H1 (cell line): ENCODE results near the gene SLC44A1. TPM values are rescaled to one million over a fixed set of nuclear protein-coding genes. Genes with fewer than 3 reads are reported as not detected.

Source experiments
- CTCF ChIA-PET: fragments of 300-600 bp; sonication (Branson Sonifier 250); formaldehyde crosslinking; loops from one replicate; lab custom pipeline; 2021; ENCODE audit not compliant: partially characterized antibody; lab: Charles Lee
- POLR2A ChIA-PET: fragments of 300-600 bp; sonication (Branson Sonifier 250); formaldehyde crosslinking; loops from one replicate; lab custom pipeline; 2021; ENCODE audit warnings: inconsistent platforms; ENCODE audit not compliant: partially characterized antibody; lab: Charles Lee
- DNase-seq, 2 experiments: peaks; one replicate each; pipeline versions ENCODE4 v3.0.0 to v3.0.0-alpha.2; 2010 to 2022; ENCODE audit warnings: low spot score in 2 of 2, low read depth in 1 of 2, mixed read lengths in 1 of 2
- FAIRE-seq: peaks from 2 replicates; lab custom pipeline; 2011; peaks lifted over from hg19 to GRCh38; lab: Jason Lieb, UNC
- H2AFZ ChIP-seq: 2 replicates; pipeline ENCODE4 v1.8.1; 2012; ENCODE audit warnings: low read length, inconsistent platforms
- H2AK5ac ChIP-seq: 2 replicates; pipeline ENCODE4 v1.6.1; 2013; ENCODE audit warnings: low read depth, low read length
- H2BK120ac ChIP-seq: replicated peaks from 2 replicates; pipeline ENCODE3; 2013; ENCODE audit warnings: low read depth, low read length, inconsistent platforms
- H2BK12ac ChIP-seq: 2 replicates; pipeline ENCODE4 v1.6.1; 2013; ENCODE audit warnings: low read depth, low read length
- H2BK15ac ChIP-seq: 2 replicates; pipeline ENCODE4 v1.6.1; 2013; ENCODE audit warnings: low read length
- H2BK20ac ChIP-seq: 2 replicates; pipeline ENCODE4 v1.6.1; 2013; ENCODE audit warnings: low read length
- H2BK5ac ChIP-seq: 2 replicates; pipeline ENCODE4 v1.6.1; 2013; ENCODE audit warnings: low read depth, low read length
- H3K14ac ChIP-seq: 2 replicates; pipeline ENCODE4 v1.6.1; 2013; ENCODE audit warnings: inconsistent platforms; ENCODE audit not compliant: insufficient read length
- H3K18ac ChIP-seq: 2 replicates; pipeline ENCODE4 v1.6.1; 2013; ENCODE audit warnings: low read length; ENCODE audit errors: extremely low read depth
- H3K23ac ChIP-seq: 2 replicates; pipeline ENCODE4 v1.6.1; 2013; ENCODE audit warnings: inconsistent platforms; ENCODE audit not compliant: insufficient read length
- H3K23me2 ChIP-seq: 2 replicates; pipeline ENCODE4 v1.6.1; 2013; ENCODE audit warnings: low read depth, low read length
- H3K27ac ChIP-seq: 2 replicates; pipeline ENCODE4 v1.6.1; 2011; ENCODE audit warnings: low read depth, low read length, inconsistent platforms
- H3K27me3 ChIP-seq, 4 experiments: replicated peaks in 1 of 4; 1 replicate in 1 of 4; 2 replicates in 3 of 4; pipeline versions ENCODE4 v1.6.1 to v1.8.1; 2011 to 2013; ENCODE audit warnings: low read length in 3 of 4, mild to moderate bottlenecking in 3 of 4, inconsistent platforms in 2 of 4, mixed read lengths in 2 of 4, moderate library complexity in 1 of 4; ENCODE audit not compliant: control insufficient read depth in 3 of 4, insufficient read depth in 3 of 4; ENCODE audit errors: extremely low read depth in 1 of 4
- H3K36me3 ChIP-seq, 4 experiments: 2 replicates each; pipeline versions ENCODE4 v1.6.1 to v1.8.1; 2011 to 2013; ENCODE audit warnings: mild to moderate bottlenecking in 4 of 4, low read length in 3 of 4, moderate library complexity in 2 of 4, control low read depth in 1 of 4, inconsistent platforms in 1 of 4; ENCODE audit not compliant: insufficient read depth in 4 of 4, control insufficient read depth in 2 of 4
- H3K4ac ChIP-seq: replicated peaks from 2 replicates; pipeline ENCODE3; 2013; ENCODE audit warnings: low read length, low read depth, mixed read lengths, inconsistent platforms; ENCODE audit not compliant: insufficient read length
- H3K4me1 ChIP-seq, 4 experiments: replicated peaks in 1 of 4; 1 replicate in 1 of 4; 2 replicates in 3 of 4; pipeline versions ENCODE4 v1.6.1 to v1.8.1; 2011 to 2013; ENCODE audit warnings: low read length in 3 of 4, inconsistent platforms in 2 of 4, mixed read lengths in 1 of 4; ENCODE audit not compliant: insufficient read depth in 4 of 4, control insufficient read depth in 3 of 4
- H3K4me2 ChIP-seq, 2 experiments: 2 replicates each; pipeline versions ENCODE4 v1.6.1 to v1.8.1; 2011 to 2013; ENCODE audit warnings: low read depth in 2 of 2, low read length in 2 of 2, control low read depth in 1 of 2, inconsistent platforms in 1 of 2, mild to moderate bottlenecking in 1 of 2; ENCODE audit not compliant: insufficient read depth in 1 of 2
- H3K4me3 ChIP-seq, 4 experiments: fragments of 200-600, 300-600 bp in 1 of 4; sonication (generic), shearing (Covaris generic), sonication (Bioruptor Twin) in 1 of 4; 2 replicates each; pipeline versions ENCODE4 v1.5.1 to v1.8.1; 2011 to 2016; ENCODE audit warnings: low read length in 4 of 4, low read depth in 3 of 4, control low read depth in 2 of 4, inconsistent platforms in 2 of 4, mild to moderate bottlenecking in 2 of 4, mixed read lengths in 1 of 4, moderate library complexity in 1 of 4; ENCODE audit not compliant: insufficient read depth in 2 of 4; ENCODE audit errors: extremely low read depth in 1 of 4
- H3K56ac ChIP-seq: replicated peaks from 2 replicates; pipeline ENCODE3; 2013; ENCODE audit warnings: low read depth, mild to moderate bottlenecking, mixed read lengths, low read length, inconsistent platforms; ENCODE audit not compliant: insufficient read length
- H3K79me1 ChIP-seq: 2 replicates; pipeline ENCODE4 v1.6.1; 2013; ENCODE audit warnings: low read depth, low read length, control low read depth
- H3K79me2 ChIP-seq, 2 experiments: 2 replicates each; pipeline versions ENCODE4 v1.6.1 to v1.8.1; 2012 to 2013; ENCODE audit warnings: low read length in 2 of 2, mild to moderate bottlenecking in 2 of 2, inconsistent platforms in 1 of 2; ENCODE audit not compliant: insufficient read depth in 2 of 2, control insufficient read depth in 1 of 2
- H3K9ac ChIP-seq, 4 experiments: replicated peaks in 1 of 4; 1 replicate in 1 of 4; 2 replicates in 3 of 4; pipeline versions ENCODE4 v1.6.1 to v1.8.1; 2011 to 2013; ENCODE audit warnings: low read depth in 3 of 4, low read length in 3 of 4, control low read depth in 2 of 4, mild to moderate bottlenecking in 2 of 4, moderate library complexity in 2 of 4, inconsistent platforms in 1 of 4; ENCODE audit errors: extremely low read depth in 1 of 4
- H3K9me3 ChIP-seq, 2 experiments: 2 replicates each; pipeline versions ENCODE4 v1.6.1 to v1.8.1; 2012 to 2013; ENCODE audit warnings: mild to moderate bottlenecking in 2 of 2, moderate library complexity in 2 of 2, control low read depth in 1 of 2, inconsistent platforms in 1 of 2, low read depth in 1 of 2, low read length in 1 of 2, mixed read lengths in 1 of 2; ENCODE audit not compliant: insufficient read depth in 2 of 2
- H4K20me1 ChIP-seq, 2 experiments: replicated peaks in 1 of 2; 2 replicates each; pipeline versions ENCODE3 to v1.8.1; 2011 to 2013; ENCODE audit warnings: inconsistent platforms in 2 of 2, low read length in 2 of 2, mild to moderate bottlenecking in 1 of 2; ENCODE audit not compliant: insufficient read depth in 2 of 2, control insufficient read depth in 1 of 2
- H4K5ac ChIP-seq: 2 replicates; pipeline ENCODE4 v1.6.1; 2013; ENCODE audit warnings: low read length, low read depth, mixed read lengths, inconsistent platforms; ENCODE audit not compliant: insufficient read length
- H4K8ac ChIP-seq: 2 replicates; pipeline ENCODE4 v1.8.0; 2013; ENCODE audit warnings: mild to moderate bottlenecking, moderate library complexity, low read length, inconsistent platforms; ENCODE audit not compliant: insufficient read depth; ENCODE audit errors: extremely low read depth
- H4K91ac ChIP-seq: replicated peaks from 2 replicates; pipeline ENCODE3; 2013; ENCODE audit warnings: low read length, mixed read lengths, inconsistent platforms; ENCODE audit not compliant: insufficient read length
- CBX8 ChIP-seq: fragments of 300-800, 300-1000 bp; sonication (generic); IDR thresholded peaks from 2 replicates; pipeline ENCODE4 v1.7.1; 2016; ENCODE audit warnings: low read depth, low read length, borderline replicate concordance
- CTBP2 ChIP-seq: IDR thresholded peaks from 2 replicates; pipeline ENCODE4 v1.7.0; 2011; ENCODE audit warnings: borderline replicate concordance, mild to moderate bottlenecking, moderate library complexity, mixed read lengths, low read length; ENCODE audit not compliant: insufficient read depth, insufficient read length
- GABPA ChIP-seq: IDR thresholded peaks from 2 replicates; pipeline ENCODE4 v1.6.1; 2011; ENCODE audit warnings: mild to moderate bottlenecking, low read length, moderate library complexity, borderline replicate concordance; ENCODE audit not compliant: insufficient read depth
- JUND ChIP-seq: IDR thresholded peaks from 2 replicates; pipeline ENCODE4 v1.6.1; 2011; ENCODE audit warnings: mild to moderate bottlenecking, improper control_type of control experiment, low read length
- KDM5A ChIP-seq: fragments of 200-600 bp; IDR thresholded peaks from 2 replicates; pipeline ENCODE4 v1.7.1; 2012; ENCODE audit warnings: mild to moderate bottlenecking, low read length, inconsistent platforms, mixed read lengths
- POU5F1 ChIP-seq: IDR thresholded peaks from 2 replicates; pipeline ENCODE4 v1.6.1; 2011; ENCODE audit warnings: low read depth, mild to moderate bottlenecking, low read length, moderate library complexity
- SP2 ChIP-seq: IDR thresholded peaks from 2 replicates; pipeline ENCODE4 v1.6.1; 2012; ENCODE audit warnings: mild to moderate bottlenecking, low read length, inconsistent platforms
- TAF7 ChIP-seq: optimal IDR thresholded peaks from 2 replicates; pipeline ENCODE3; 2011; ENCODE audit warnings: low read depth, mild to moderate bottlenecking, inconsistent platforms, low read length, moderate library complexity, borderline replicate concordance
- TCF12 ChIP-seq: IDR thresholded peaks from 2 replicates; pipeline ENCODE4 v1.6.1; 2011; ENCODE audit warnings: low read depth, mild to moderate bottlenecking, low read length
- YY1 ChIP-seq: IDR thresholded peaks from 2 replicates; pipeline ENCODE4 v1.6.1; 2011; ENCODE audit warnings: low read depth, mild to moderate bottlenecking, low read length
- WGBS, 2 experiments: shearing (Covaris generic) in 1 of 2; methylation state at CpG; one replicate each; pipeline versions ENCODE4 v1.1.6 to v1.1.7; 2013 to 2015; ENCODE audit warnings: low lambda C conversion rate in 2 of 2, mixed read lengths in 2 of 2, inconsistent platforms in 1 of 2, low coverage in 1 of 2, missing lambda C conversion rate in 1 of 2; ENCODE audit not compliant: insufficient replicate concordance in 2 of 2, insufficient coverage in 1 of 2, insufficient read length in 1 of 2; ENCODE audit errors: extremely low coverage in 1 of 2, missing lambda C conversion rate in 1 of 2; 5-methylcytosine and 5-hydroxymethylcytosine counted together
- polyA plus RNA-seq, 7 experiments: library from polyadenylated mRNA; depleted of rRNA in 3 of 7; stranded (reverse) in 5 of 7; unstranded in 2 of 7; fragments of >200 nt in 5 of 7; fragments of 200-250 nt in 2 of 7; gene quantifications; 1 replicate in 5 of 7; 2 replicates in 1 of 7; 4 replicates in 1 of 7; pipeline versions ENCODE4 v1.2.1 to v1.2.3, GENCODE V29; 2011 to 2013; ENCODE audit warnings: missing spikeins in 2 of 7, mixed read lengths in 2 of 7
- total RNA-seq: library from RNA; stranded (reverse); fragmentation: NEBNext Ultra II Directional; extraction: Animal tissue kit (Norgen Biotek cat#: 25700); gene quantifications from 2 replicates; pipeline ENCODE4 v1.2.1, GENCODE V29; 2021
- TF ChIP-seq, protein P1 (sequence below), 3 experiments: IDR thresholded peaks; 1 replicate in 2 of 3; 2 replicates in 1 of 3; pipeline versions ENCODE4 v1.5.1 to v1.6.1; 2011; ENCODE audit warnings: low read length in 3 of 3, mild to moderate bottlenecking in 3 of 3, inconsistent platforms in 2 of 3, low read depth in 1 of 3, moderate library complexity in 1 of 3; ENCODE audit not compliant: insufficient read depth in 1 of 3; ENCODE audit errors: control extremely low read depth in 1 of 3

Gene SLC44A1
- total and polyA plus RNA-seq, 2 of the 8 experiments (the other 6 are each of a cell fraction or from before 2014, with no cell fraction given): 30.5 to 71.2 TPM

DNA sequence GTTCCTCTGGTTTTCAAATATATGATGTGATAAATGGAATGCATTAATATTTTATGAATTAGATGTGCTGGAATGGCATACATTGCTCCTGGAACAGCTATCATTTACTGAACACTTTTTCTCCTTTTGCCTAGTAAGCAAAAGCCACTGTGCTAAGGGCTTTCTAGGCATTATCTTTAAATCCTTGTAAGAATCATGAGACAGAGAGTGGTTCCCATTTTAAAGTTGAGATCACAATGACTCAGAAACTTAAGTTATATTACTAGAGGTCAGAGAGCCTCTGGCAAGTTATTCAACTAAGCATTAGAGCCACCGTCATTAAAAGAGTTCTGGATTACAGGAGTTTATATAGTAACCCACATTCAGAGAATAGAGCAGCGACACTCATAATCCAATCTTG lies 176.7 kb downstream of the SLC44A1 start:
- Histone ChIP-seq H3K27me3 (no peaks in the 10 kb centered on the region), H4K91ac (no peak overlapping the region), H3K4me1 (no peaks in the 10 kb centered on the region), H2BK5ac (no peak overlapping the region), H3K79me1 (no peaks in the 10 kb centered on the region; the same call in 1 of the 2 replicates), H3K79me2 (no peaks in the 10 kb centered on the region), H3K14ac (no peak overlapping the region), H3K4ac (no peak overlapping the region), H2BK12ac (no peak overlapping the region), H3K9ac (no peak overlapping the region), H4K20me1 (no peaks in the 10 kb centered on the region), H2BK20ac (no peak overlapping the region), H2AK5ac (no peak overlapping the region), H3K9me3 (no peaks in the 10 kb centered on the region), H3K4me2 (no peak overlapping the region), H4K8ac (no peak overlapping the region), H4K5ac (no peak overlapping the region), H3K4me3 (no peak overlapping the region), H2BK120ac (no peak overlapping the region), H3K56ac (no peak overlapping the region), H3K23me2 (no peaks in the 10 kb centered on the region), H3K27ac (no peak overlapping the region), H3K18ac (no peak overlapping the region), H3K23ac (no peak overlapping the region), H2BK15ac (no peak overlapping the region), H2AFZ (no peak overlapping the region), H3K36me3 (no peaks in the 10 kb centered on the region)
- POLR2A ChIA-PET: no interaction called here
- CTCF ChIA-PET: interaction anchor here (0.7 kb wide), 1 partner anchor 262 kb away, joined by 3 read pairs; no protein-coding TSS in a partner anchor
- WGBS, 2 experiments: 90% methylated on average over 2 of the region's 2 CpGs; no CpG with 5 or more reads in 1 of the 2 experiments
- DNase-seq (no peak), FAIRE-seq (no peak)
- no peak for TF ChIP-seq SP2
- TF ChIP-seq TAF7: no peak
- TF ChIP-seq CTBP2: no peak
- TF ChIP-seq TCF12: no peak
- TF ChIP-seq JUND: no peak
- TF ChIP-seq CBX8: no peak
- TF ChIP-seq, protein P1, sequence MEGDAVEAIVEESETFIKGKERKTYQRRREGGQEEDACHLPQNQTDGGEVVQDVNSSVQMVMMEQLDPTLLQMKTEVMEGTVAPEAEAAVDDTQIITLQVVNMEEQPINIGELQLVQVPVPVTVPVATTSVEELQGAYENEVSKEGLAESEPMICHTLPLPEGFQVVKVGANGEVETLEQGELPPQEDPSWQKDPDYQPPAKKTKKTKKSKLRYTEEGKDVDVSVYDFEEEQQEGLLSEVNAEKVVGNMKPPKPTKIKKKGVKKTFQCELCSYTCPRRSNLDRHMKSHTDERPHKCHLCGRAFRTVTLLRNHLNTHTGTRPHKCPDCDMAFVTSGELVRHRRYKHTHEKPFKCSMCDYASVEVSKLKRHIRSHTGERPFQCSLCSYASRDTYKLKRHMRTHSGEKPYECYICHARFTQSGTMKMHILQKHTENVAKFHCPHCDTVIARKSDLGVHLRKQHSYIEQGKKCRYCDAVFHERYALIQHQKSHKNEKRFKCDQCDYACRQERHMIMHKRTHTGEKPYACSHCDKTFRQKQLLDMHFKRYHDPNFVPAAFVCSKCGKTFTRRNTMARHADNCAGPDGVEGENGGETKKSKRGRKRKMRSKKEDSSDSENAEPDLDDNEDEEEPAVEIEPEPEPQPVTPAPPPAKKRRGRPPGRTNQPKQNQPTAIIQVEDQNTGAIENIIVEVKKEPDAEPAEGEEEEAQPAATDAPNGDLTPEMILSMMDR (IDR thresholded peaks at IDR 0.05; ENCODE audit: control extremely low read depth in 1 of 3, insufficient read depth in 1 of 3, low read depth in 1 of 3, low read length in 3 of 3): no peak
- no peak for TF ChIP-seq GABPA
- no peak for TF ChIP-seq YY1
- TF ChIP-seq POU5F1: no peak
- TF ChIP-seq KDM5A: no peak
